ENCODE results near the gene STIL.

Gene STIL

GRCh38 chr1:47232187-47232874, 81.6 kb downstream of the STIL start, which contains the start of gene TAL1:
Gene TAL1 (minus strand): TSS chr1:47232225. CDS start chr1:47225888, 6,337 bp downstream.
- no peak for DNase-seq

- no peak for DNase-seq
Observed at GRCh38 chr1:47231301-47232186, 82.4 kb downstream of the STIL start.

- DNase-seq = no peak
Observed at GRCh38 chr1:47230692-47231300, 83.2 kb downstream of the STIL start.

- DNase-seq = no peak
Observed at GRCh38 chr1:47229886-47230691, 83.9 kb downstream of the STIL start.

GRCh38 chr1:47229031-47229885, 84.7 kb downstream of the STIL start:
- no peak for DNase-seq

GRCh38 chr1:47228644-47229030, 85.3 kb downstream of the STIL start:
- DNase-seq = no peak

GRCh38 chr1:47227341-47228232, 86.4 kb downstream of the STIL start:
- no peak for DNase-seq

- DNase-seq = no peak
Observed at GRCh38 chr1:47226839-47227215, 87.1 kb downstream of the STIL start.

GRCh38 chr1:47226121-47226838, 87.7 kb downstream of the STIL start:
- DNase-seq = no peak

- DNase-seq = no peak
Observed at GRCh38 chr1:47225430-47226100, 88.4 kb downstream of the STIL start.

- no peak for DNase-seq
Observed at GRCh38 chr1:47224676-47225399, 89.1 kb downstream of the STIL start.

- DNase-seq = no peak
Observed at GRCh38 chr1:47223921-47224675, 89.8 kb downstream of the STIL start.

- DNase-seq = no peak
Observed at GRCh38 chr1:47223174-47223920, 90.6 kb downstream of the STIL start.

- no peak for DNase-seq
Observed at GRCh38 chr1:47222476-47222875, 91.5 kb downstream of the STIL start.

- no peak for DNase-seq
Observed at GRCh38 chr1:47219590-47220220, 94.2 kb downstream of the STIL start.

GRCh38 chr1:47219001-47219400, 94.9 kb downstream of the STIL start:
- no peak for DNase-seq

Data from NCI-H446 (cell line).